HG02938 (cell line): ENCODE results near the gene SPAG16.
A peak's percentile ranks its signal among the peaks of the same experiment; 100 is the strongest.
"Not testable (repeated sequence)": the region's sequence is repeated elsewhere in the genome, so short reads cannot be mapped to it uniquely, and the experiment has no call there.

Source experiments
- ATAC-seq: cut with Tn5 transposase; IDR thresholded peaks from one replicate; pipeline ENCODE4 v1.9.1; 2021; ENCODE audit warnings: mild to moderate bottlenecking, moderate library complexity; ENCODE audit not compliant: unreplicated experiment

SPAG16 gene

DNA sequence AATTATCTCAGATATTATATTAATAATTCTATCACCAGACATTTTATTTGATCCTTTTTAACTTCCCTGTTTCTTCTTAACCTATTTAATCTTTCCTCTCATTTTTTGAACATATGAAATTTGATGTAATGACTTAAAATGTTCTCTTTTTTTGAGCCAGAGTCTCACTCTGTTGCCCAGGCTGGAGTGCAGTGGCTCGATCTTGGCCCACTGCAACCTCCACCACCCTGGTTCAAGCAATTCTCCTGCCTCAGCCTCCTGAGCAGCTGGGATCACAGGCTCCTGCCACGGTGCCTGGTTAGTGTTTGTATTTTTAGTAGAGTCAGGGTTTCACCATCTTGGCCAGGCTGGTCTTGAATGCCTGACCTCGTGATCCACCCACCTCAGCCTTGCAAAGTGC, 404.6 kb downstream of the SPAG16 start:
- not testable (repeated sequence) for ATAC-seq

GRCh38 chr2:213689585-213689984, 405.3 kb downstream of the SPAG16 start:
- ATAC-seq: no peak

GRCh38 chr2:213691351-213691750, 407.1 kb downstream of the SPAG16 start:
- ATAC-seq: no peak

DNA sequence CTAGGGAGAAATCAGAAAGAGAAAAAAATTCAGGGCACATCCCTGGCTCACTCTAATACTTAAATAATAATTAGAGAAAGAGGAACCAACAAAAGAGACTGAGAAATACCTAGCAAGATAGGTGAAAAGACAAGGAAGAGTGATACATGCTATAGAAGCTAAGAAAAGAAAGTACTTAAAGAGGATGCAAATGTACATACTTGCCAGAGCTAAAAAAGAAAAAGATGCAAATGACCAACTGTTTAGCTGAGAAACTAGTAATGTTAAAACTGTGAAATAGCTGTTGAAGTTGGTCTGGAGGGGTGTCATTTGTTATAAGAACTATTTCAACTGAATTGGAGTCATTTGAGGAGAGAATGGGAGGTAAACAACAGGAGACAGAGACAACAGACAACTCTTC, 412.2 kb downstream of the SPAG16 start:
- peak; percentile 65 for ATAC-seq

DNA sequence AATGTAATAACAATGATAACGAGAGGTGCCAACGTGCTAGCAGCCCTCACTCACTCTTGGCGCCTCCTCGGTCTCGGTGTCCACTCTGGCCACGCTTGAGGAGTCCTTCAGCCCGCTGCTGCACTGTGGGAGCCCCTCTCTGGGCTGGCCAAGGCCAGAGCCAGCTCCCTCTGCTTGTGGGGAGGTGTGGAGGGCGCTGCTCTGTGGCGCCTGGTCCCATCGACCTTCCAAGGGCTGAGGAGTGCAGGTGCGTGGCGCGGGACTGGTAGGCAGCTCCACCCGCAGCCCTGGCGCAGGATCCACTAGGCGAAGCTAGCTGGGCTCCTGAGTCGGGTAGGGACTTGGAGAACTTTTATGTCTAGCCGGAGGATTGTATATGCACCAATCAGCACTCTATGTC, 417.1 kb downstream of the SPAG16 start:
- ATAC-seq: not testable (repeated sequence)

GRCh38 chr2:213703406-213704098, 419.3 kb downstream of the SPAG16 start:
- ATAC-seq: no peak

- no peak for ATAC-seq
Observed at GRCh38 chr2:213710164-213710563, 425.9 kb downstream of the SPAG16 start.

DNA sequence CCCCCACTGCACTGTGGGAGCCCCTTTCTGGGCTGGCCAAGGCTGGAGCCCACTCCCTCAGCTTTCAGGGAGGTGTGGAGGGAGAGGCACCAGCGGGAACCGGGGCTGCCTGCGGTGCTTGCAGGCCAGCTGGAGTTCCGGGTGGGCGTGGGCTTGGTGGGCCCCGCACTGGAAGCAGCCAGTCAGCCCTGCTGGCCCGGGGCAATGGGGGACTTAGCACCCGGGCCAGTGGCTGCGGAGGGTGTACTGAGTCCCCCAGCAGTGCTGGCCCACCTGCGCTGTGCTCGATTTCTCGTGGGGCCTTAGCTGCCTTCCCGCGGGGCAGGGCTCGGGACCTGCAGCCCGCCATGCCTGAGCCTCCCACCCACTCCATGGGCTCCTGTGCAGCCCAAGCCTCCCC, 434.1 kb downstream of the SPAG16 start:
- ATAC-seq: not testable (repeated sequence)

GRCh38 chr2:213722565-213722964, 438.3 kb downstream of the SPAG16 start:
- ATAC-seq: no peak

DNA sequence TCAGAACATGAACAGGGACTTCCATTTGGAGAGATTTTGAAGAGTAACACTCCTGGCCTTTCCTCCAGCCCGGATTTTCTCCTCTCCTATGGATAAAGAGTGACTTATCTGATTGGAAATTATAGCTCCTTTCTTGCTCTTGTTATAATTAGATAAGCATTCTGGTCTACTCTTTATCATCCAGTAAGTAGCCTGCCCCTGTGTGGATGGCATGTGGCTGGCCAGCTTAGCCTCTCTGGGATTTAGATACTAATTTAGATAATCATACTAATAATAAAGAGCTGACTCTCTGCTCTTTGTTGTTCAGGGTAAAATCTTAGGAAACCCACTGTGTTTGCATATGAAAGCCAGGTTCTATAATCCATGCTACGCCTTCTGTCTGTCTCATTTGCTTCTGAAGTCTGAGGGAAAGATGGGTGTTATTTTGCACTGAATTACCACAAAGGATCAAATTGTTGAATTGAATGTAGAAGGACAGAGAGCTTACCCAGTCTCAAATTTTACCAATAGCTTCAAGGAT, 438.8 kb downstream of the SPAG16 start:
- no peak for ATAC-seq

DNA sequence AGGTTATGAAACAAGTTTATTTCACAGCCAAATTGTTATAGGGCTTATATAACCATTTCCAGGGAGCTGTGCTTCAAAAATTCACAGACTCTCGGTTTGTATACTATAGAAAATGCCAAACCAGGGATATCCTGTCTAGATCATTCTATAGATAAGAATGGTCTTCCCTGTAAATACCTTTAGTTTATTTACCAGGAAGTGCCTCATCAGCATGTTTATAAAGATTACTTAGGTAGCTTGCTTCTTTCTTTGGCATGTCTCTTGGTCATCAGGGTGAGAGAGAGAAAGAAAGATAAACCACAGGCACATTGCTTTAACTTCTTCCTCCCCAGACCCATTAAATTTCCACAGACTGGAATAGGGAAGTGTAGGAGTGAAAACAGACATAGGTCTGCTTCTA, 439.4 kb downstream of the SPAG16 start:
- no peak for ATAC-seq

DNA sequence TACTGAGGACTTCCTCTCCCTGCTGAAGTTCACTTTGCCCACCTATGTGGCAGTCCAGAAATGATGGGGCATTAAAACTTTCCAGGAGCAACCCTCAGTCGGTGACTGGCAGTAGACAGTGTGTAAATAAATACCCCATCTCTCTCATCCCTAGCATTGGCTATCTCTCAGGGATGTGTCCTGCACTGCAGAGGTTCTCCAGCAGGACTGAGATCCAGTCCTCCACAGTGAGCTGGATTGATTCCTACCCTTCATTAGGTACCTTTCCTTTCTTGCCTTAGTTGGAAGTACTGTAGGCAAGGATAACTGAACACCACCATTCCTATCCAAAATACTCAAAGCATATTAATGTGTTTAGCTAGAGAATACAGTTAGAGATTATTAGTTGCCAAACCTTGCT, 441.8 kb downstream of the SPAG16 start:
- no peak for ATAC-seq

DNA sequence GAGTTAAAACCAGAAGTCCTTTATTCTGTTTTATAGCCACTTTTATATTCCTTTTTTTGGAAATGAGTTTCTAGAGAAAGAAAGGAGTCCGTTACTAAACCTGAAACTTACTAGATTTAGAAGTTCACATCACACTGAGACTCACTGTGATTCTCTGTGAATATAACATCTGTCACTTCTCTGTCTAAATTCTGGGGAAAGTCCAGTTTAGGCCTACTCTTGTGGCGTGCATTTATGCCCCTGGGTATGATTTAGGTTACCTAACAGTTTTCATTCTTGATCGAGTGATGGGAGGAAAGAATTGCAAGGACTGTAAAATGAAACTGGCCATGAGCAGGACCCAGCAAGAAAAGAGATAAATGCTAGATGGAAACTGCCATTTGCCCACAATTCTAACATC, 449.6 kb downstream of the SPAG16 start:
- peak; percentile 97 for ATAC-seq

- ATAC-seq: peak; percentile 86
Observed at GRCh38 chr2:213740453-213740852, 456.2 kb downstream of the SPAG16 start.

DNA sequence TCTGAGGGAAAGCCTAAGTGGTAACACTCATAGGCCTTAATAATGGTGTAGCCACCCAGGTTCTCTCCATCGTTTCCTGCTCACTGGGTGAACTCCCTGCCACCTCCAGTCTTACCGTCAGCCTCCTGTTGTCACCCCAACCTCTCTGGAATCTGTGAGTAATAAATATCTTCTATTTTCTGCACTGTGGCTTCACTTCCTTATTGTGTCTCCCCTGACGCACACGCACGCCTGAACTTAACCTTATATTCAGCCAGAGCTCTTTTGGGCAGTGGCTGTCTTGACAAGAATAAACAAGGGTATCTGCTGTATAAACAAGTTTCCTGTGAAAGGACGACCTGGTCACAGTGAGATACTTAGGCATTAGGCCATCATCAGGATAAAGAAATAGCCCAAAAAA, 467.2 kb downstream of the SPAG16 start:
- ATAC-seq: peak; percentile 97

DNA sequence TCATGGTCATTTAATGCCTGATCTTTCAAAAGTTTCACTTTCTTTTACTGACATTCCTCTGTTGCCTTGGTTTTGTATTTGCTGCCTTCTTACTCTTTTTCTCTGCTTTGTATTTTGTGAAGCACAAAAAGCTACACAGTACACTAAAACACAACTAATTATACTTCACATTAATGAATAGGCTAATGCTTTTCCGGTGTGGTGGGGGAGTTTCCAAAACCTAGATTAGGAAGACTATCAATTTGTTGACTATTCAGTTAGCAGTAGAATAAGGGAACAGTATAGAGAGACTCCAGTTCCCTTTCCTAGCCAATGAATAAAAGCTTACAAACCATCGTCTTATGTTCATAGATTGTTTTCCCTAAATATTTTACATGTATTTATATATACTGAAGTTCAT, 468.3 kb downstream of the SPAG16 start:
- ATAC-seq: no peak

- peak; percentile 54 for ATAC-seq
Observed at GRCh38 chr2:213757525-213757924, 473.3 kb downstream of the SPAG16 start.

DNA sequence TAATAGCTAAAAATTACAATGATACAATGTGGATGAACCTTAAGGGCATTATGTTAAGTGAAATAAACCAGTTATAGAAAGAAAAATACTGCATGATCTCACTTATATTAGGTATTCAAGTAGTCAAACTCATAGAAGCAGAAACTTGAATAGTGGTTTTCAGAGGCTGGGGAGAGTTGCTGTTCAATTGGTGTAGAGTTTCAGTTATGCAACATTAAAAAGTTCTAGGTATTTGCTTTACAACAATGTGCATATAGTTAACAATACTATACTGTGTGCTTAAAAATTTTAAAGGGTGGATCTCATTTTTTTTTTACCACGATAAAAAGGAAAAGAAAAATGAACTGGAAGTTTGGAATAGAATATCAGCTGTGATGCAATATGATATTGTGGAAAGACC, 479.1 kb downstream of the SPAG16 start:
- no peak for ATAC-seq

DNA sequence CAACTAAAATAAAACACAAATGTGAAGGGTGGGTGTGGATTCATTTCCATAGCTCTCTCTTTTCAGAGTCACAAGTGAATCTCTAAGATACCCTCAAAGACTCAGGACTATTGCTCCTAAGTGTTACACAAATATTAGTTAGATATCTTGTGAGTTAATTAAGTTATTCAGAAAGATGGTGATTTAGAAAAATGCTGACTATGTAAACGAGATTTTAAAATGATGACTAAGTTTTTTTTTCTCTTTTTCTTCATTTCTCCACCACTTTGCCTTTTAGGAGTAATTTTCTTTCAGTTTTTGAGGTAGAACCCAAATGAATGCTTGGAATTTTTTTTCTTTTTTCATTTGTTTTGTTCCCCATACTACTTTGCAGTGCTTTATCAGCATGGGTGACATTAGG, 479.7 kb downstream of the SPAG16 start:
- no peak for ATAC-seq

- ATAC-seq: no peak
Observed at GRCh38 chr2:213764849-213765248, 480.6 kb downstream of the SPAG16 start.

- peak; percentile 38 for ATAC-seq
Observed at GRCh38 chr2:213766062-213766461, 481.8 kb downstream of the SPAG16 start.

GRCh38 chr2:213766465-213766901, 482.2 kb downstream of the SPAG16 start:
- peak; percentile 98 for ATAC-seq

- ATAC-seq: peak; percentile 76
Observed at GRCh38 chr2:213787869-213788268, 503.6 kb downstream of the SPAG16 start.
